HepG2 (cell line): Measurements from ENCODE around the gene CUL9. TPM values are rescaled to one million over a fixed set of nuclear protein-coding genes. Genes with fewer than 3 reads are reported as not detected.
A peak's percentile ranks its signal among the peaks of the same experiment; 100 is the strongest.

ENCODE experiments used
- ATAC-seq: fragments of 200-7000 bp; cut with Tn5 transposase; 3 replicates; pipeline ENCODE4 v1.9.1; 2020; ENCODE audit warnings: mild to moderate bottlenecking, moderate library complexity
- BruUV-seq: library from RNA; stranded (reverse); fragments of 400-500 nt; replicated peaks from 2 replicates; lab custom pipeline; 2021; lab: Mats Ljungman, UMichigan
- CTCF ChIA-PET: fragments of 300-600 bp; formaldehyde crosslinking; extraction: SDS; loops from one replicate; lab custom pipeline; 2021; ENCODE audit warnings: low total read pairs, inconsistent platforms, low intra/inter-chr PET ratio; lab: Yijun Ruan, JAX
- POLR2A ChIA-PET: fragments of 350-600 bp; sonication (Branson Sonifier 250); formaldehyde crosslinking; loops from one replicate; lab custom pipeline; 2020; ENCODE audit warnings: antibody characterized with exemption, inconsistent platforms; lab: Yijun Ruan, JAX
- DNase-seq: peaks from one replicate; pipeline ENCODE4 v3.0.0-alpha.2; 2015; ENCODE audit warnings: low spot score
- FAIRE-seq: peaks from 3 replicates; lab custom pipeline; 2011; peaks lifted over from hg19 to GRCh38; lab: Jason Lieb, UNC
- H2AFZ ChIP-seq: one replicate; pipeline ENCODE4 v1.6.1; 2011; ENCODE audit warnings: low read length, inconsistent platforms
- H3K27ac ChIP-seq: fragments of 300-600 bp; 3 replicates; pipeline ENCODE4 v1.8.0; 2011; ENCODE audit warnings: mixed run types, mild to moderate bottlenecking, mixed read lengths, low read length, inconsistent platforms; ENCODE audit not compliant: insufficient read depth; ENCODE audit errors: extremely low read length
- H3K27me3 ChIP-seq, 2 experiments: fragments of 200-600 bp in 1 of 2; 2 replicates in 1 of 2; 3 replicates in 1 of 2; pipeline versions ENCODE4 v1.6.0 to v1.8.0; 2011; ENCODE audit warnings: low read length in 2 of 2, mild to moderate bottlenecking in 2 of 2, moderate library complexity in 2 of 2, inconsistent platforms in 1 of 2; ENCODE audit not compliant: insufficient read depth in 2 of 2, control insufficient read depth in 1 of 2
- H3K36me3 ChIP-seq, 2 experiments: fragments of 200-600 bp in 1 of 2; replicated peaks in 1 of 2; 2 replicates in 1 of 2; 3 replicates in 1 of 2; pipeline versions ENCODE4 v1.5.1 to v1.8.0; 2011; ENCODE audit warnings: low read length in 2 of 2, inconsistent platforms in 1 of 2; ENCODE audit not compliant: insufficient read depth in 2 of 2, control insufficient read depth in 1 of 2
- H3K4me1 ChIP-seq: 2 replicates; pipeline ENCODE4 v1.5.1; 2012; ENCODE audit warnings: low read length, inconsistent platforms; ENCODE audit not compliant: insufficient read depth
- H3K4me2 ChIP-seq: 2 replicates; pipeline ENCODE4 v1.6.0; 2011; ENCODE audit warnings: low read depth, low read length, inconsistent platforms
- H3K4me3 ChIP-seq, 3 experiments: fragments of 200-600 bp in 1 of 3; sonication (generic), shearing (Covaris generic) in 1 of 3; replicated peaks in 1 of 3; 2 replicates each; pipeline ENCODE4 v1.5.1; 2011 to 2016; ENCODE audit warnings: low read length in 3 of 3, inconsistent platforms in 2 of 3, low read depth in 2 of 3, mild to moderate bottlenecking in 2 of 3, control low read depth in 1 of 3, mixed read lengths in 1 of 3; ENCODE audit not compliant: insufficient read depth in 1 of 3
- H3K79me2 ChIP-seq: one replicate; pipeline ENCODE4 v1.6.1; 2011; ENCODE audit warnings: low read length, inconsistent platforms; ENCODE audit not compliant: insufficient read depth
- H3K9ac ChIP-seq: 2 replicates; pipeline ENCODE4 v1.6.0; 2011; ENCODE audit warnings: mild to moderate bottlenecking, low read depth, low read length, inconsistent platforms; ENCODE audit not compliant: insufficient read depth
- H3K9me3 ChIP-seq: 2 replicates; pipeline ENCODE4 v1.5.1; 2012; ENCODE audit warnings: mild to moderate bottlenecking, low read length
- H4K20me1 ChIP-seq: 2 replicates; pipeline ENCODE4 v1.6.0; 2011; ENCODE audit warnings: inconsistent platforms, mild to moderate bottlenecking, low read length, moderate library complexity; ENCODE audit not compliant: insufficient read depth
- CBFB ChIP-seq: sonication (generic); formaldehyde crosslinking; IDR thresholded peaks from 2 replicates; pipeline ENCODE4 v1.4.0; 2020; ENCODE audit warnings: missing genetic modification reagents
- GLMP ChIP-seq: sonication (generic); formaldehyde crosslinking; IDR thresholded peaks from 2 replicates; pipeline ENCODE4 v1.9.0; 2021; ENCODE audit warnings: missing genetic modification reagents, mild to moderate bottlenecking, borderline replicate concordance
- HMG20A ChIP-seq: IDR thresholded peaks from 2 replicates; pipeline ENCODE4 v1.6.1; 2016; ENCODE audit warnings: borderline replicate concordance
- HMG20B ChIP-seq: conservative IDR thresholded peaks from 2 replicates; pipeline ENCODE4 v1.6.1; 2016; ENCODE audit warnings: missing genetic modification reagents, missing compliant biosample characterization
- HOXA9 ChIP-seq: sonication (generic); formaldehyde crosslinking; IDR thresholded peaks from 2 replicates; pipeline ENCODE4 v1.8.1; 2022; ENCODE audit warnings: missing genetic modification reagents, mild to moderate bottlenecking, moderate library complexity, borderline replicate concordance
- IRX3 ChIP-seq: sonication (generic); formaldehyde crosslinking; IDR thresholded peaks from 2 replicates; pipeline ENCODE4 v1.8.1; 2023; ENCODE audit warnings: mild to moderate bottlenecking, low read depth, missing genetic modification reagents, borderline replicate concordance
- KDM5B ChIP-seq: sonication (generic); formaldehyde crosslinking; IDR thresholded peaks from 2 replicates; pipeline ENCODE4 v1.4.0; 2020; ENCODE audit warnings: missing genetic modification reagents, mild to moderate bottlenecking, borderline replicate concordance
- MEIS1 ChIP-seq: sonication (generic); formaldehyde crosslinking; IDR thresholded peaks from 2 replicates; pipeline ENCODE4 v1.9.0; 2021; ENCODE audit warnings: mild to moderate bottlenecking, missing genetic modification reagents, moderate library complexity, borderline replicate concordance
- MXD4 ChIP-seq: IDR thresholded peaks from 2 replicates; pipeline ENCODE4 v1.6.1; 2016; ENCODE audit warnings: mild to moderate bottlenecking, missing biosample characterization, missing genetic modification reagents
- MYC ChIP-seq: sonication (generic); formaldehyde crosslinking; IDR thresholded peaks from 2 replicates; pipeline ENCODE4 v1.9.0; 2021; ENCODE audit warnings: missing genetic modification reagents, borderline replicate concordance
- SP1 ChIP-seq, 2 experiments: fragments of 450-650 bp in 1 of 2; sonication (generic) in 1 of 2; formaldehyde crosslinking in 1 of 2; IDR thresholded peaks; 2 replicates each; pipeline versions ENCODE4 v1.4.0 to v1.6.1; 2016 to 2020; ENCODE audit warnings: missing genetic modification reagents in 1 of 2
- STAT5B ChIP-seq: sonication (generic); formaldehyde crosslinking; IDR thresholded peaks from 2 replicates; pipeline ENCODE4 v1.4.0; 2020; ENCODE audit warnings: missing genetic modification reagents
- TEAD3 ChIP-seq: optimal IDR thresholded peaks from 2 replicates; pipeline ENCODE3; 2016; ENCODE audit warnings: borderline replicate concordance
- ZC3H13 ChIP-seq: sonication (generic); formaldehyde crosslinking; IDR thresholded peaks from 2 replicates; pipeline ENCODE4 v1.8.1; 2023; ENCODE audit warnings: mild to moderate bottlenecking, missing genetic modification reagents, moderate library complexity
- ZNF235 ChIP-seq: sonication (generic); formaldehyde crosslinking; IDR thresholded peaks from 2 replicates; pipeline ENCODE4 v1.8.1; 2023; ENCODE audit warnings: mild to moderate bottlenecking, missing genetic modification reagents, borderline replicate concordance
- ZNF350 ChIP-seq: sonication (generic); formaldehyde crosslinking; IDR thresholded peaks from 2 replicates; pipeline ENCODE4 v1.4.0; 2020; ENCODE audit warnings: mild to moderate bottlenecking, low read depth, missing genetic modification reagents, borderline replicate concordance
- ZNF441 ChIP-seq: sonication (generic); formaldehyde crosslinking; IDR thresholded peaks from 2 replicates; pipeline ENCODE4 v1.7.0; 2021; ENCODE audit warnings: missing genetic modification reagents, borderline replicate concordance
- ZNF484 ChIP-seq: sonication (generic); formaldehyde crosslinking; IDR thresholded peaks from 2 replicates; pipeline ENCODE4 v1.5.1; 2020; ENCODE audit warnings: mild to moderate bottlenecking, low read depth, missing genetic modification reagents, borderline replicate concordance
- ZNF557 ChIP-seq: sonication (generic); formaldehyde crosslinking; IDR thresholded peaks from 2 replicates; pipeline ENCODE4 v1.4.0; 2020; ENCODE audit warnings: missing genetic modification reagents
- ZNF607 ChIP-seq: sonication (generic); formaldehyde crosslinking; IDR thresholded peaks from 2 replicates; pipeline ENCODE4 v1.5.1; 2020; ENCODE audit warnings: missing genetic modification reagents, mild to moderate bottlenecking, borderline replicate concordance
- ZNF709 ChIP-seq: sonication (generic); formaldehyde crosslinking; IDR thresholded peaks from 2 replicates; pipeline ENCODE4 v1.5.0; 2020; ENCODE audit warnings: mild to moderate bottlenecking, missing genetic modification reagents
- ZNF776 ChIP-seq: sonication (generic); formaldehyde crosslinking; IDR thresholded peaks from 2 replicates; pipeline ENCODE4 v1.4.0; 2020; ENCODE audit warnings: mild to moderate bottlenecking, missing genetic modification reagents
- WGBS: methylation state at CpG from one replicate; pipeline ENCODE4 v1.1.6; 2017; ENCODE audit warnings: low lambda C conversion rate; 5-methylcytosine and 5-hydroxymethylcytosine counted together
- in situ Hi-C: cut with HindIII; loops from 2 replicates; pipeline ENCODE4 v1.10.0; 2017; ENCODE audit warnings: low pct_unique_long_range_greater_than_20kb; ENCODE audit not compliant: extremely low pct_ligation_motif_present
- intact Hi-C: fragments of 100-400 bp; cut with micrococcal nuclease; formaldehyde crosslinking; loops from one replicate; pipeline ENCODE4 v1.10.0; 2022; ENCODE audit not compliant: unreplicated experiment
- polyA plus RNA-seq, 8 experiments: library from polyadenylated mRNA; depleted of rRNA in 3 of 8; stranded (reverse) in 7 of 8; unstranded in 1 of 8; fragments of >200 nt; fragmentation: Illumina TruSeq in 4 of 8; extraction: Trizol in 4 of 8; gene quantifications; 2 replicates each; pipeline versions ENCODE4 v1.2.1 to v1.2.3, GENCODE V29; 2011 to 2016; ENCODE audit warnings: low read depth in 4 of 8, missing spikeins in 1 of 8, mixed read lengths in 1 of 8; ENCODE audit not compliant: insufficient read depth in 1 of 8
- total RNA-seq, 5 experiments: library from RNA; depleted of rRNA; stranded (reverse); fragments of >200 nt; fragmentation: Illumina TruSeq; extraction: Trizol; gene quantifications; 2 replicates each; pipeline ENCODE4 v1.2.3, GENCODE V29; 2016; ENCODE audit warnings: low read depth in 1 of 5
- TF ChIP-seq, protein P1 (sequence below): sonication (generic); formaldehyde crosslinking; IDR thresholded peaks from 2 replicates; pipeline ENCODE4 v1.4.0; 2020; ENCODE audit warnings: mild to moderate bottlenecking, missing genetic modification reagents

The CUL9 gene
- total and polyA plus RNA-seq, 2 of the 13 experiments (the other 11 are each of a cell fraction or from before 2014, with no cell fraction given): 11.4 to 13.7 TPM

GRCh38 chr6:43170417-43170930 is 11.5 kb upstream of the CUL9 start:
- H3K27ac ChIP-seq: peak overlapping the region; percentile 82
- peak overlapping the region; percentile 94 for H3K4me2 ChIP-seq
- ChIA-PET CTCF (interaction anchor here (0.8 kb wide), 1 partner anchor 117 kb away, joined by 3 read pairs; the partner anchor contains the start of gene CUL7), POLR2A (interaction anchor here (0.6 to 2.7 kb wide), 10 partner anchors 10 to 192 kb away, joined by 3 to 16 read pairs (median 5); partner anchors contain the start of genes CUL7, CUL9, DNPH1 and KLC4)
- peak; percentile 88 for DNase-seq
- no peak for FAIRE-seq
- no peaks in the 10 kb centered on the region for H3K9me3 ChIP-seq
- WGBS: 3% methylated on average over 18 of the region's 18 CpGs
- peak overlapping the region; percentile 48 for H2AFZ ChIP-seq
- peak; percentile 70 for ATAC-seq
- H3K79me2 ChIP-seq: peaks cover 31% of the 10 kb centered on the region
- peaks cover 27% of the 10 kb centered on the region for H4K20me1 ChIP-seq
- H3K4me1 ChIP-seq: peaks cover 37% of the 10 kb centered on the region
- intact Hi-C loops (loop anchor here (5.0 kb wide), 1 partner anchor 457 kb away; the partner anchor contains the start of gene GTPBP2), in situ Hi-C loops (no loop called here)
- peaks cover 2 to 8% of the 10 kb centered on the region in 2 experiments for H3K36me3 ChIP-seq
- no peaks in the 10 kb centered on the region; a peak in 1 of 5 replicates for H3K27me3 ChIP-seq
- H3K9ac ChIP-seq: peak overlapping the region; percentile 79
- BruUV-seq: TSS peak; percentile 93
- peak overlapping the region; percentile 64 to 80 (median 66) for H3K4me3 ChIP-seq
- TF ChIP-seq ZNF557 (0 out of 2 replicates have a peak, but pooled peaks have one; percentile 47), HOXA9 (0 out of 2 replicates have a peak, but pooled peaks have one; percentile 47), MXD4 (0 out of 2 replicates have a peak, but pooled peaks have one; percentile 0), ZC3H13 (CRISPR knock-in tag) (peak; percentile 83), ZNF484 (CRISPR knock-in tag) (no peak), ZNF607 (CRISPR knock-in tag) (peak; percentile 89; the same call in 1 of the 2 replicates), ZNF776 (CRISPR knock-in tag) (peak; percentile 51; the same call in 1 of the 2 replicates), SP1 (IDR thresholded peaks at IDR 0.05) (no peak), SP1 (CRISPR knock-in tag; IDR thresholded peaks at IDR 0.05) (no peak), IRX3 (CRISPR knock-in tag) (0 out of 2 replicates have a peak, but pooled peaks have one; percentile 21), KDM5B (CRISPR knock-in tag) (peak; percentile 72; the same call in 1 of the 2 replicates), ZNF235 (CRISPR knock-in tag) (peak; percentile 26; the same call in 1 of the 2 replicates), MYC (CRISPR knock-in tag) (no peak; the same call in 1 of the 2 replicates), GLMP (CRISPR knock-in tag) (no peak), TEAD3 (CRISPR knock-in tag) (peak; percentile 64), ZNF350 (no peak; the same call in 1 of the 2 replicates), HMG20A (CRISPR knock-in tag) (peak; percentile 11; the same call in 1 of the 2 replicates), STAT5B (CRISPR knock-in tag) (no peak), ZNF709 (0 out of 2 replicates have a peak, but pooled peaks have one; percentile 34), ZNF441 (CRISPR knock-in tag) (no peak), HMG20B (CRISPR knock-in tag) (peak; percentile 62; the same call in 1 of the 2 replicates), CBFB (CRISPR knock-in tag) (peak; percentile 10; the same call in 1 of the 2 replicates), MEIS1 (peak; percentile 54; the same call in 1 of the 2 replicates)
- TF ChIP-seq, protein P1, sequence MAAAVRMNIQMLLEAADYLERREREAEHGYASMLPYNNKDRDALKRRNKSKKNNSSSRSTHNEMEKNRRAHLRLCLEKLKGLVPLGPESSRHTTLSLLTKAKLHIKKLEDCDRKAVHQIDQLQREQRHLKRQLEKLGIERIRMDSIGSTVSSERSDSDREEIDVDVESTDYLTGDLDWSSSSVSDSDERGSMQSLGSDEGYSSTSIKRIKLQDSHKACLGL: peak; percentile 46; the same call in 1 of the 2 replicates
